Ascending aorta (tissue), 2 donors: ENCODE data around the gene TRMT44. TPM values are rescaled to one million over a fixed set of nuclear protein-coding genes. Genes with fewer than 3 reads are reported as not detected.

Experiments
- DNase-seq, 2 donors: peaks; one replicate each; pipeline ENCODE4 v3.0.0-alpha.2; 2019; ENCODE audit warnings: low spot score in 2 of 2
- H3K27ac ChIP-seq, 2 donors: fragments of 200-600 bp; sonication (generic); one replicate each; pipeline ENCODE4 v1.5.1; 2016 to 2017; ENCODE audit warnings: mild to moderate bottlenecking in 1 of 2
- H3K27me3 ChIP-seq: fragments of 200-600 bp; sonication (generic); one replicate; pipeline ENCODE4 v1.5.1; 2017
- H3K36me3 ChIP-seq, 2 donors: fragments of 200-600 bp; sonication (generic); one replicate each; pipeline ENCODE4 v1.5.1; 2016
- H3K4me1 ChIP-seq, 2 donors: fragments of 200-600 bp; sonication (generic); one replicate each; pipeline ENCODE4 v1.5.1; 2016 to 2017; ENCODE audit warnings: mild to moderate bottlenecking in 1 of 2
- H3K4me3 ChIP-seq, 2 donors: fragments of 200-600 bp; sonication (generic); one replicate each; pipeline ENCODE4 v1.5.1; 2016 to 2017; ENCODE audit warnings: mild to moderate bottlenecking in 1 of 2
- H3K9me3 ChIP-seq, 2 donors: fragments of 200-600 bp; sonication (generic); one replicate each; pipeline ENCODE4 v1.5.1; 2016
- intact Hi-C: fragments of 100-400 bp; cut with DNase I; formaldehyde crosslinking; loops from one replicate; pipeline ENCODE4 v1.15.1; 2023
- total RNA-seq: library from RNA; depleted of rRNA; stranded (reverse); fragments of >200 nt; gene quantifications from one replicate; pipeline ENCODE4 v1.1.0, GENCODE V29; 2016
- TF ChIP-seq, protein P1 (sequence below), 3 experiments: fragments of 200-600 bp in 2 of 3; fragments of 450-650 bp in 1 of 3; sonication (generic) in 2 of 3; IDR thresholded peaks; one replicate each; pipeline ENCODE4 v1.5.1; 2016 to 2019; ENCODE audit warnings: antibody characterized with exemption in 3 of 3, mild to moderate bottlenecking in 1 of 3, moderate library complexity in 1 of 3

Gene TRMT44
- total RNA-seq, 1 donor from 2014 or later, result 39.8 TPM

DNA sequence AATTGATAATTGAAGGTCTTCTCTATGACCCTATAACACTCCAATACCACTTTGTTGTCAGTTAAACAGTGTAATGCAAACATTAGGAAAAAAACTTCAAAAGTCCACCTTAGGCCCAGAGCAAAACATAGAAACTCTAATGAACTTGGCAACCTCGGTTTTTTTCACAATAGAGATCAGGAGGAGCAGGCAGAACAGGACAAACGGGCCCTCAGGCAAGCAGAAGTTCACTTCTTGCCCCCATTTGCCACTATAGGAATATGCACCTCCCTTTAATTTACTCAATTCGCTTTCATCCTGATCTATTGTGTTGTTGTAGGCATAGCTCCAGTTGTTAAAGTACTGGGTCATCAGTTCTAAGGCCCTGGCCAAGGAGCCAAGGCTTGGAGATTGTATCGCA is 18.2 kb upstream of the TRMT44 start:
- TF ChIP-seq, protein P1, sequence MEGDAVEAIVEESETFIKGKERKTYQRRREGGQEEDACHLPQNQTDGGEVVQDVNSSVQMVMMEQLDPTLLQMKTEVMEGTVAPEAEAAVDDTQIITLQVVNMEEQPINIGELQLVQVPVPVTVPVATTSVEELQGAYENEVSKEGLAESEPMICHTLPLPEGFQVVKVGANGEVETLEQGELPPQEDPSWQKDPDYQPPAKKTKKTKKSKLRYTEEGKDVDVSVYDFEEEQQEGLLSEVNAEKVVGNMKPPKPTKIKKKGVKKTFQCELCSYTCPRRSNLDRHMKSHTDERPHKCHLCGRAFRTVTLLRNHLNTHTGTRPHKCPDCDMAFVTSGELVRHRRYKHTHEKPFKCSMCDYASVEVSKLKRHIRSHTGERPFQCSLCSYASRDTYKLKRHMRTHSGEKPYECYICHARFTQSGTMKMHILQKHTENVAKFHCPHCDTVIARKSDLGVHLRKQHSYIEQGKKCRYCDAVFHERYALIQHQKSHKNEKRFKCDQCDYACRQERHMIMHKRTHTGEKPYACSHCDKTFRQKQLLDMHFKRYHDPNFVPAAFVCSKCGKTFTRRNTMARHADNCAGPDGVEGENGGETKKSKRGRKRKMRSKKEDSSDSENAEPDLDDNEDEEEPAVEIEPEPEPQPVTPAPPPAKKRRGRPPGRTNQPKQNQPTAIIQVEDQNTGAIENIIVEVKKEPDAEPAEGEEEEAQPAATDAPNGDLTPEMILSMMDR (IDR thresholded peaks at IDR 0.05), result no peak
- Histone ChIP-seq H3K4me1 (peaks cover 3 to 11% of the 10 kb centered on the region in 2 donors), H3K27me3 (no peaks in the 10 kb centered on the region), H3K27ac (no peak overlapping the region), H3K36me3 (peaks cover 6 to 14% of the 10 kb centered on the region in 2 donors), H3K4me3 (no peak overlapping the region), H3K9me3 (no peaks in the 10 kb centered on the region)
- DNase-seq, result no peak
- intact Hi-C loops, result no loop called here

DNA sequence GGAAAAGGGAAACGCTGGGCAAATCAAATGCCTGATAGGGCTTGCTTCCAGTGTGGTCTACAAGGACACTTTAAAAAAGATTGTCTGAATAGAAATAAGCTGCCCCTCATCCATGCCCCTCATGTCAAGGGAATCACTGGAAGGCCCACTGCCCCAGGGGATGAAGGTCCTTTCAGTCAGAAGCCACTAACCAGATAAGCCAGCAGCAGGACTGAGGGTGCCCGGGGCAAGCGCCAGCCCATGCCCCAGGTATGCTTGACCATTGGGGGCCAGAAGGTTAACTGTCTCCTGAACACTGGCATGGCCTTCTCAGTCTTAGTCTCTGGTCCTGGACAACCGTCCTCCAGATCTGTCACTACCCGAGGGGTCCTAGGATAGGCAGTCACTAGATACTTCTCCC is 17.8 kb upstream of the TRMT44 start:
- Histone ChIP-seq H3K36me3 (peaks cover 6 to 14% of the 10 kb centered on the region in 2 donors), H3K27me3 (no peaks in the 10 kb centered on the region), H3K27ac (no peak overlapping the region), H3K4me3 (no peak overlapping the region), H3K9me3 (no peaks in the 10 kb centered on the region), H3K4me1 (peaks cover 3 to 15% of the 10 kb centered on the region in 2 donors)
- intact Hi-C loops, result no loop called here
- TF ChIP-seq, protein P1 (IDR thresholded peaks at IDR 0.05), result no peak
- DNase-seq, result no peak

DNA sequence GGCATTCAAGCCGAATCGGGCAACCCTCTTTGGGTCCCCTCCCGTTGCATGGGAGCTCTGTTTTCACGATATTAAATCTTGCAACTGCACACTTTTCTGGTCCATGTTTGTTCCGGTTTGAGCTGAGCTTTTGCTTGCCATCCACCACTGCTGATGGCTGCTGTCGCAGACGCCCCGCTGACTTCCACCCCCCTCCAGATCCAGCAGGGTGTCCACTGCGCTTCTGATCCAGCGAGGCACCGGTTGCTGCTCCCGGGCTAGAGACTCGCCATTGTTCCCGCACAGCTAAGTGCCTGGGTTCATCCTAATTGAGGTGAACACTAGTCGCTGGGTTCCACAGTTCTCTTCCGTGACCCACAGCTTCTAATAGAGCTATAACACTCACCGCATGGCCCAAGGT is 13.3 kb upstream of the TRMT44 start:
- TF ChIP-seq, protein P1 (IDR thresholded peaks at IDR 0.05), result no peak
- no peak for DNase-seq
- H3K4me1 ChIP-seq, result peaks cover 8 to 22% of the 10 kb centered on the region in 2 donors
- no peaks in the 10 kb centered on the region for H3K9me3 ChIP-seq
- H3K4me3 ChIP-seq, result peak overlapping the region; percentile 88 to 89
- H3K36me3 ChIP-seq, result peaks cover 6 to 10% of the 10 kb centered on the region in 2 donors
- no peaks in the 10 kb centered on the region for H3K27me3 ChIP-seq
- peak overlapping the region; percentile 86 to 93 for H3K27ac ChIP-seq
- intact Hi-C loops, result loop anchor here (5.0 kb wide), 1 partner anchor 270 kb away; the partner anchor contains the start of gene ABLIM2

DNA sequence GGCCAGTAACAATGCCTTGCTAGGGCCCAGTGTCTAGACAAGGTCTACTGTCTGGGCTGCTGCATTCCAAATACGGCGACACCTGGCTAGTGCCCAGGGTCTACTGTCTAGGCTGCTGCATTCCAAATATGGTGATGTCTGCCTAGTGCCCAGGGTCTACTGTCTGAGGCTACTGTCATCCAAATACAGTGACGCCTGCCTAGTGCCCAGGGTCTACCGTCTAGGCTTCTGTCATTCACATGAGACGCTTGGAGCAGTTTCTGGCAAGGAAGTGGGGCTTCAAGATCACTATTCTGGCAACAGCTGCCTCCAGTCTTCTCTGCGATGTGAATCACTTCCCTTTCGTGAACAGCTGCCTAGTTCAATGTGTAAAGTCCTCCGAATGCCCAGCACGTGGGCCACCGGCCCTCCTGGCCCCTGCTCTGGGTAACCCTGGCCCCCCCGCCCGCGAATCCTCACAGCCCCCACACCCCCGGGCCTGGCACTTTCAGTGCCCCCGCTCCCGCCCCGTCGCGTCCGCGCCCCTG is 12.8 kb upstream of the TRMT44 start:
- Histone ChIP-seq H3K9me3 (no peaks in the 10 kb centered on the region), H3K27ac (peak overlapping the region; percentile 86 to 93), H3K4me3 (peak overlapping the region; percentile 88 to 89), H3K36me3 (peaks cover 6 to 10% of the 10 kb centered on the region in 2 donors), H3K27me3 (no peaks in the 10 kb centered on the region), H3K4me1 (peaks cover 8 to 22% of the 10 kb centered on the region in 2 donors)
- TF ChIP-seq, protein P1 (IDR thresholded peaks at IDR 0.05), result no peak
- intact Hi-C loops, result loop anchor here (1.0 to 5.0 kb wide), 4 partner anchors 12 to 271 kb away; partner anchors contain the start of genes ABLIM2, ACOX3 and TRMT44
- no peak for DNase-seq

DNA sequence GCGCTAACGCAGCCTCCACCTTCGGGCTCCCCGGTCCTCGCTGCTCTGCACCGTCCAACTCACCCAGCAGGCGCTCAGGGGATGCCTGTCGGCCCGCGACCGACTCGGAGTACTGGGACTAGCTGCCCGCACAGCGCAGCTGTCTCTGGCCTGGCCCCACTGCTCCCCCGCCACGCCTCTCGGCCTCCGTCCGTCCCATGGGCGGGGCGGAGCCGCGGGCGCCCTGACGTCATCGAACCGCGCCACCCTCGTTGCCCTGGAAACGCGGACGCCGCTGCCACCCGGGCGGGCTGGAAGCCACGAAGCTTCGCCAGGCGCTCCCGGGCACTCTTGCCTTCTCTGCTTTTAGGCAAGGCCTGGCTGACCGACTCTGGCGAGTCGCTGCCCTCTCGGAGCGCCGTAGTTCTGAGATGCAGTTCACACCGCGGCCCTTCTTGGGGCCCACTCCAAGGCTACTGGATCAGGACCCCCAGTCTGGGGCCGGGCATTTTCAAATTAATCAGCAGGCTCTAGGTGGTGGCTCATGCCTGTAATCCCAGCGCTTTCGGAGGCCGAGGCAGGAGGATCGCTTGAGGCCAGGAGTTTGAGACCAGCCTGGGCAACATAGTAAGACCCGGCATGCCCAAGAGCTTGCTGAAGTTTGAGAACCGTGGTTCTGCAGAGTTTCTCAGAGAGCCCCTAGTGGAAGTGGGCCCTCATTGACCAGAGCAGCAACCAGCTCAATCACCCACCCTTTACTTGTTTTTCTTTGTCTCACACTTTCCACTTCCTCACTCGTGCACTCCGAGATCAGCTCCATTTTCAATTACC is 12.1 kb upstream of the TRMT44 start:
- Histone ChIP-seq H3K9me3 (no peaks in the 10 kb centered on the region), H3K27me3 (no peaks in the 10 kb centered on the region), H3K4me1 (peaks cover 8 to 22% of the 10 kb centered on the region in 2 donors), H3K36me3 (peaks cover 6 to 10% of the 10 kb centered on the region in 2 donors), H3K4me3 (peak overlapping the region; percentile 88 to 89), H3K27ac (peak overlapping the region; percentile 86 to 93)
- intact Hi-C loops, result loop anchor here (1.0 to 5.0 kb wide), 4 partner anchors 12 to 271 kb away; partner anchors contain the start of genes ABLIM2, ACOX3 and TRMT44
- DNase-seq, result peak; percentile 47 to 95
- TF ChIP-seq, protein P1 (IDR thresholded peaks at IDR 0.05), result peak in 1 of 3 experiments; percentile 13
